ENCODE results near the gene CKAP2L.

DNA sequence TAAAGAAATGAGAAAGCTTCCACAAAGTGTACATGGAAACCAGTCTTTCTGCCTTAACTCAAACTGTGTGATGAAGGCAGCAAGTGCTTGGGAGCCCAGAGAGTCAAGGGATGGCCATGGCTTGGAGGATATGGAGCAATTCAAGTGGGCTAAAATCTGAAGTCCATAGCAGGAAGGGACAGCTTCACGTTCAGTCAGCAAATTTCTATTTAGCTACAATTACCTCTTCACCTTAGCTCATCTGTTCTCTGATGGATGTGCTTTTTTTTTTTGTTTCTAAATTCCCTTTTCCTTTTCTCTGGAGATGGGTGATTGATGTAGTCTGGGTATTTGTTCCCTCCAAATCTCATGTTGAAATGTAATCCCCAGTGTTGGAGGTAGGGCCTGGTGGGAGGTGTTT, 24.8 kb upstream of the CKAP2L start:
- TF ChIP-seq POLR2A (IDR thresholded peaks at IDR 0.05): no peak
- TF ChIP-seq, protein P1, sequence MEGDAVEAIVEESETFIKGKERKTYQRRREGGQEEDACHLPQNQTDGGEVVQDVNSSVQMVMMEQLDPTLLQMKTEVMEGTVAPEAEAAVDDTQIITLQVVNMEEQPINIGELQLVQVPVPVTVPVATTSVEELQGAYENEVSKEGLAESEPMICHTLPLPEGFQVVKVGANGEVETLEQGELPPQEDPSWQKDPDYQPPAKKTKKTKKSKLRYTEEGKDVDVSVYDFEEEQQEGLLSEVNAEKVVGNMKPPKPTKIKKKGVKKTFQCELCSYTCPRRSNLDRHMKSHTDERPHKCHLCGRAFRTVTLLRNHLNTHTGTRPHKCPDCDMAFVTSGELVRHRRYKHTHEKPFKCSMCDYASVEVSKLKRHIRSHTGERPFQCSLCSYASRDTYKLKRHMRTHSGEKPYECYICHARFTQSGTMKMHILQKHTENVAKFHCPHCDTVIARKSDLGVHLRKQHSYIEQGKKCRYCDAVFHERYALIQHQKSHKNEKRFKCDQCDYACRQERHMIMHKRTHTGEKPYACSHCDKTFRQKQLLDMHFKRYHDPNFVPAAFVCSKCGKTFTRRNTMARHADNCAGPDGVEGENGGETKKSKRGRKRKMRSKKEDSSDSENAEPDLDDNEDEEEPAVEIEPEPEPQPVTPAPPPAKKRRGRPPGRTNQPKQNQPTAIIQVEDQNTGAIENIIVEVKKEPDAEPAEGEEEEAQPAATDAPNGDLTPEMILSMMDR (IDR thresholded peaks at IDR 0.05): no peak

Measured in heart left ventricle (tissue), 13 donors.